IPS-20b (cell line): Measurements from ENCODE around the gene ZBTB20.

Experiments
- H3K27ac ChIP-seq: one replicate; pipeline ENCODE4 v1.5.1; 2013; ENCODE audit warnings: low read length
- H3K27me3 ChIP-seq: 2 replicates; pipeline ENCODE4 v1.6.1; 2013; ENCODE audit warnings: mild to moderate bottlenecking, low read length, inconsistent platforms; ENCODE audit not compliant: insufficient read depth
- H3K36me3 ChIP-seq: 2 replicates; pipeline ENCODE4 v1.6.1; 2013; ENCODE audit warnings: low read depth, mild to moderate bottlenecking, inconsistent platforms, low read length, moderate library complexity; ENCODE audit not compliant: insufficient read depth
- H3K4me1 ChIP-seq: 2 replicates; pipeline ENCODE4 v1.6.1; 2013; ENCODE audit warnings: mild to moderate bottlenecking, control low read depth, inconsistent platforms, low read length, moderate library complexity; ENCODE audit not compliant: insufficient read depth
- H3K4me3 ChIP-seq: 2 replicates; pipeline ENCODE4 v1.5.1; 2013; ENCODE audit warnings: mild to moderate bottlenecking, low read length, inconsistent platforms
- H3K9ac ChIP-seq: 2 replicates; pipeline ENCODE4 v1.6.1; 2013; ENCODE audit warnings: low read depth, mild to moderate bottlenecking, inconsistent platforms, low read length, moderate library complexity
- H3K9me3 ChIP-seq: 2 replicates; pipeline ENCODE4 v1.6.1; 2013; ENCODE audit warnings: mild to moderate bottlenecking, low read depth, low read length, inconsistent platforms; ENCODE audit not compliant: insufficient read depth

ZBTB20 gene

GRCh38 chr3:114873591-114873990 is 273.5 kb downstream of the ZBTB20 start:
- Histone ChIP-seq H3K36me3 (no peaks in the 10 kb centered on the region), H3K9ac (no peak overlapping the region), H3K9me3 (no peaks in the 10 kb centered on the region), H3K4me3 (no peak overlapping the region), H3K27ac (no peak overlapping the region), H3K4me1 (peaks cover 10% of the 10 kb centered on the region; the same call in 1 of the 2 replicates), H3K27me3 (no peaks in the 10 kb centered on the region)

- H3K36me3 ChIP-seq = no peaks in the 10 kb centered on the region
- no peaks in the 10 kb centered on the region for H3K9me3 ChIP-seq
- no peak overlapping the region for H3K9ac ChIP-seq
- no peak overlapping the region for H3K27ac ChIP-seq
- H3K4me3 ChIP-seq = no peak overlapping the region
- peaks cover 3% of the 10 kb centered on the region; the same call in 1 of the 2 replicates for H3K4me1 ChIP-seq
- H3K27me3 ChIP-seq = no peaks in the 10 kb centered on the region
These were observed 274.5 kb downstream of the ZBTB20 start for GRCh38 chr3:114872588-114872987.

- H3K4me3 ChIP-seq = no peak overlapping the region
- no peaks in the 10 kb centered on the region for H3K9me3 ChIP-seq
- no peaks in the 10 kb centered on the region for H3K4me1 ChIP-seq
- no peaks in the 10 kb centered on the region for H3K27me3 ChIP-seq
- H3K9ac ChIP-seq = no peak overlapping the region
- H3K27ac ChIP-seq = no peak overlapping the region
- no peaks in the 10 kb centered on the region for H3K36me3 ChIP-seq
These were observed 275.0 kb downstream of the ZBTB20 start for GRCh38 chr3:114872050-114872449.

- H3K4me3 ChIP-seq = no peak overlapping the region
- no peaks in the 10 kb centered on the region for H3K27me3 ChIP-seq
- no peak overlapping the region for H3K9ac ChIP-seq
- H3K9me3 ChIP-seq = no peaks in the 10 kb centered on the region
- H3K36me3 ChIP-seq = no peaks in the 10 kb centered on the region
- no peak overlapping the region for H3K27ac ChIP-seq
- no peaks in the 10 kb centered on the region for H3K4me1 ChIP-seq
These were observed 279.1 kb downstream of the ZBTB20 start for GRCh38 chr3:114867835-114868503.

- H3K27me3 ChIP-seq = no peaks in the 10 kb centered on the region
- H3K36me3 ChIP-seq = no peaks in the 10 kb centered on the region
- no peak overlapping the region for H3K4me3 ChIP-seq
- no peaks in the 10 kb centered on the region for H3K9me3 ChIP-seq
- H3K9ac ChIP-seq = no peak overlapping the region
- H3K27ac ChIP-seq = no peak overlapping the region
- H3K4me1 ChIP-seq = no peaks in the 10 kb centered on the region
These were observed 279.7 kb downstream of the ZBTB20 start for GRCh38 chr3:114867359-114867758.

- Histone ChIP-seq H3K27me3 (no peaks in the 10 kb centered on the region), H3K27ac (no peak overlapping the region), H3K4me3 (no peak overlapping the region), H3K36me3 (no peaks in the 10 kb centered on the region), H3K4me1 (no peaks in the 10 kb centered on the region), H3K9ac (no peak overlapping the region), H3K9me3 (no peaks in the 10 kb centered on the region)
These were observed 280.7 kb downstream of the ZBTB20 start for GRCh38 chr3:114866430-114866829.

GRCh38 chr3:114864970-114865369 is 282.1 kb downstream of the ZBTB20 start:
- H3K4me3 ChIP-seq = no peak overlapping the region
- H3K27ac ChIP-seq = no peak overlapping the region

GRCh38 chr3:114863848-114864247 is 283.2 kb downstream of the ZBTB20 start:
- Histone ChIP-seq H3K9ac (no peak overlapping the region), H3K9me3 (no peaks in the 10 kb centered on the region), H3K27me3 (no peaks in the 10 kb centered on the region), H3K4me1 (peaks cover 4% of the 10 kb centered on the region), H3K36me3 (no peaks in the 10 kb centered on the region), H3K27ac (no peak overlapping the region), H3K4me3 (no peak overlapping the region)

More at GRCh38 chr3:114864970-114865369, 282.1 kb downstream of the ZBTB20 start:
- no peaks in the 10 kb centered on the region for H3K27me3 ChIP-seq
- no peaks in the 10 kb centered on the region for H3K36me3 ChIP-seq
- H3K9ac ChIP-seq = no peak overlapping the region
- no peaks in the 10 kb centered on the region for H3K9me3 ChIP-seq
- peaks cover 4% of the 10 kb centered on the region for H3K4me1 ChIP-seq

- peaks cover 10% of the 10 kb centered on the region for H3K4me1 ChIP-seq
- no peaks in the 10 kb centered on the region for H3K36me3 ChIP-seq
- no peak overlapping the region for H3K9ac ChIP-seq
- no peaks in the 10 kb centered on the region for H3K27me3 ChIP-seq
- no peak overlapping the region for H3K4me3 ChIP-seq
- H3K9me3 ChIP-seq = no peaks in the 10 kb centered on the region
- H3K27ac ChIP-seq = no peak overlapping the region
These were observed 285.4 kb downstream of the ZBTB20 start for GRCh38 chr3:114861666-114862065.

GRCh38 chr3:114860531-114860930 is 286.6 kb downstream of the ZBTB20 start:
- H3K4me3 ChIP-seq = no peak overlapping the region
- peaks cover 12% of the 10 kb centered on the region for H3K4me1 ChIP-seq
- no peaks in the 10 kb centered on the region for H3K27me3 ChIP-seq
- no peak overlapping the region for H3K27ac ChIP-seq
- no peaks in the 10 kb centered on the region for H3K36me3 ChIP-seq
- H3K9me3 ChIP-seq = no peaks in the 10 kb centered on the region
- no peak overlapping the region for H3K9ac ChIP-seq

GRCh38 chr3:114858329-114858728 is 288.8 kb downstream of the ZBTB20 start:
- Histone ChIP-seq H3K4me3 (no peak overlapping the region), H3K36me3 (no peaks in the 10 kb centered on the region), H3K27me3 (no peaks in the 10 kb centered on the region), H3K9me3 (no peaks in the 10 kb centered on the region), H3K9ac (no peak overlapping the region), H3K4me1 (peaks cover 12% of the 10 kb centered on the region), H3K27ac (no peak overlapping the region)

- Histone ChIP-seq H3K27ac (no peak overlapping the region), H3K27me3 (no peaks in the 10 kb centered on the region), H3K36me3 (no peaks in the 10 kb centered on the region), H3K9me3 (no peaks in the 10 kb centered on the region), H3K4me1 (peaks cover 12% of the 10 kb centered on the region), H3K4me3 (no peak overlapping the region), H3K9ac (no peak overlapping the region)
These were observed 289.8 kb downstream of the ZBTB20 start for GRCh38 chr3:114857299-114857701.
